Hypothalamus (tissue), 51 donors: ENCODE measurements around the gene GALNT9.
"Not testable (repeated sequence)": the region's sequence is repeated elsewhere in the genome, so short reads cannot be mapped to it uniquely, and the experiment has no call there.

Experiments
- DNase-seq, 51 donors: peaks; one replicate each; lab custom pipeline; 2025; lab: John Stamatoyannopoulos, UW

Gene GALNT9

DNA sequence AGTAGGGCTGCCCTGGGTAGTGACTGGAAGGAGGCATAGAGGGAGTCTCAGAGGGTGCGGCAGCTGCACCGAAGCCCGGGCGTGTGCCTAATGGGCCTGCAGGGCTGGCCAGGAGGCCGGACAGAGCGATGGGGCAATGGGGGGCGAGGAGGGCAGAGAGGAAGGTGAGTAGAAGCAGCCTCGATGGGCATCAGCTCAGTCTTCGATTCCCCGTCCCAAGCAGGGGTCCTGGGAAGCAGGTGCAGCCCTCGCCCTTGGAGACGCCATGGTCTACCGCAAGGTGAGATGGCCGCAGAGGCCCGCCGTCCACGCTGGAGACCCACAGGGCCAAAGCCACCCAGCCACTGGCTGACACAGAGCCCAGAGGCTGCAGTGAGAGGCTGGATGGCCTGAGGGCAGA is 70.8 kb downstream of the GALNT9 start:
- no peak for DNase-seq

DNA sequence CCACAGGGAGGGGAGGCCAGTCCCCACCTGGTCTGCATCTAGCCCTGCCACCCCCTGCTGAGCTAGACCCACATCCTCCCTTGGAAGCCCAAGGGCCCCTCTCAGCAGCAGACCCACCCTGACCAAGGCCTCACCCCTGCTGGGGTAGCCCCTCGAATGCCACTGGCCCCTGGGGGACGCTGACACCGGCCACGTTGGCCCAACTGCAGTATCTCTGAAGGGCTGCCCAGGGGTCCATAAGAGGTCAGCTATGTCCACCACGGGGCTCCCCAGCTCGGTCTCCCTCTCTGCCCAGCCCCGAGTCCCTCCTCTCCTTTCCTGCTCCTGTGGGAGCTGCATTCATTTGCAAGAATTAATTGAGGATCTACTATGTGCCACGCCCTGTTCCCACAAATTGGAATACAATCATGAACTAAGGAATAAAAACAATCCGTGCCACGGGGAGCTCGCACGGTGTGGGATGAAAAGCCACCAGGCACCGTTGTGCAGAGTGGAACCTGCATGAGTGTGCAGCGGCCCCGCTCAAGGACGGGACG is 71.4 kb downstream of the GALNT9 start:
- no peak for DNase-seq

DNA sequence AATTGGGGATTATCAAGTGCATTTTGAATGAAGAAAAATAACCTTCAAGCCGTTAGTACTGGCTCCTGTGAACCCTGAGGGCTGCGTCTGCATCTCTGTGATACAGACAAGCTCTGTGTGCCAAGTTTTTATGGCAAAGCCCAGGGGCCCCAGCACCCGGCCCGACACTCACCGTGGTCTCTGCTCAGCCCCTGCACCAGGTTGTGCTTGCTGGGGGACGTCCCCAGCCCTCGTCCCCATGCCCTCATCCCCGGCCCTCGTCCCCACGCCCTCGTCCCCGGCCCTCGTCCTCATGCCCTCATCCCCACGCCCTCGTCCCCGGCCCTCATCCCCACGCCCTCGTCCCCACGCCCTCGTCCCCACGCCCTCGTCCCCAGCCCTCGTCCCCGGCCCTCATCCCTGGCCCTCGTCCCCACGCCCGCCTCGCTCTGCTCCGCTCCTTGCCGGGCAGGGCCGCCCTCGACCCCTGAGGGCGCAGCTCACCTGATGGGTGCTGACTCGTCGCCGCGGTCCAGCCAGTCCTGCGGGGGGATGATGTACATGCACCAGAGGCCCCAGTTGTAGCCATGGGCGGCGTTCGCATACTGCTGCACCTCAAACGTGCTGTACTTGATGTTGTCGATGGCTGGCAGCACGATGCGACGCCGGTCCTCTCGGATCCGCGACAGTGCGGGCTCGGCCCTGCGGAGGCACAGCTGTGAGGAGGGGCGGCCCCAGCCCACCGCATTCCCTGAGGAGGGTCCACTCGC is 72.0 kb downstream of the GALNT9 start:
- DNase-seq, result no peak

DNA sequence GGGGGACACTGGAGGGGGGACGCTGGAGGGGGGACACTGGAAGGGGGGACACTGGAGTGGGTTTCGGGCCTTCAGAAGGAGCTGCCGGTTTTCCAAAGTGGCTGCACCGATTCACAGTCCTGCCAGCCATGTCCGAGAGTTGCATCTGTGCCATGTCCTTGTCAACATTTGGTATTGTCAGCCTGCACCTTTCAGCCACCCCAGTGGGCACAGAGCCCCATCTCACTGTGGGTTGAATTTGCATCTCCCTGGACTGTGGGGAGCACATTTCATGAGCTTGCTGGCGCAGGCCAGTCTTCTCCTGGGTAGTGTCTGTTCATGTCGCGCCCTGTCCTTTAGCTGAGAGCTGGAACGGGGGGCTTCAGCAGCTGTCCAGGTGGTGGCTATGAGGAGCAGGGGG is 72.7 kb downstream of the GALNT9 start:
- no peak for DNase-seq

DNA sequence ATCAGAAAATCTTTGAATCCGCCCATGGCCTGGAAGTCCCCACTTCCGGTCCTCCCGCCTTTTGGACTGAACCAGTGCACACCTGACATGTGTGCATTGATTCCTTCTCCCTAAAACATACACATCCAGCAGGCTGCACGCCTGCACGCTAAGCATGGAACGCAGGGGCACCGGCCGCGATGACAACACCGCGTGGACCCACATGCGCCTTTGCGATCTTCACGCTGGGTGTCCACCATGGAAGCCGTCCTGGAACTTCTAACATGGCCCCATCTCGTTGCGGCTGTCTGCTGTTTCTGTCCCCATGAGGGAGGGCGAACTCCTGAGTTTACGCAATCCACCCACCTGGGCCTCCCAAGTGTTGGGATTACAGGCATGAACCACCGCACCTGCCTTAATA is 73.7 kb downstream of the GALNT9 start:
- DNase-seq, result no peak

DNA sequence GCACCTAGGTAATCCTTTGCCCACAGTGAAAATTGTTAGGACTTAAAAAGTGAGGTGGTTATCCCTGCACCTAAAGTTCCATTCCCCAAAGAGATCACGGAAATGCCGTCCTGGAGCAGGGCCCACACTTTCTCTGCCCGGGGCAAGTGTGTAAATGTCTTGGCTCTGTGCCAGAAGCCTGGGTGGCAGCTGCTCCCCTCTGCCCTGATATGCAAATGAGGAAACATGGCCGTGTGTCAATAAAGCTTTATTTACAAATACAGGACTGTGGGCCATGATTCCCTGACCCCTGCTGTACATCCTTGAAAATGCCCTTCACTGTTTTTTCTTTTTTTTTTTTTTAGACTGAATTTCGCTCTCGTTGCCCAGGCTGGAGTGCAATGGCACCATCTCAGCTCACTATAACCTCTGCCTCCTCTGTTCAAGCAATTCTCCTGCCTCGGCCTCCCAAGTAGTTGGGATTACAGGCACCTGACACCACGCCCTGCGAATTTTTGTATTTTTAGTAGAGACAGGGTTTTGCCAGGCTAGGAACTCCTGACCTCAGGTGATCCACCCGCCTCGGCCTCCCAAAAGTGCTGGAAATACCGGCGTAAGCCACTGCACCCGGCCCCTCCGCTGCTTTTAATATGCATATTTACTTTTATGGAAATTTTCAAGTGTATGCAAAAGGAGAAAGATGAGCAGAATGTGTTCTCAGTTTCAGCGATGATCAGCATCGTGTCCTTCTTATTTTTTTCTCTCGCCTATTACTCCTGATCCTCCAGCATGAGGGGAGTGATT is 75.5 kb downstream of the GALNT9 start:
- DNase-seq, result no peak

DNA sequence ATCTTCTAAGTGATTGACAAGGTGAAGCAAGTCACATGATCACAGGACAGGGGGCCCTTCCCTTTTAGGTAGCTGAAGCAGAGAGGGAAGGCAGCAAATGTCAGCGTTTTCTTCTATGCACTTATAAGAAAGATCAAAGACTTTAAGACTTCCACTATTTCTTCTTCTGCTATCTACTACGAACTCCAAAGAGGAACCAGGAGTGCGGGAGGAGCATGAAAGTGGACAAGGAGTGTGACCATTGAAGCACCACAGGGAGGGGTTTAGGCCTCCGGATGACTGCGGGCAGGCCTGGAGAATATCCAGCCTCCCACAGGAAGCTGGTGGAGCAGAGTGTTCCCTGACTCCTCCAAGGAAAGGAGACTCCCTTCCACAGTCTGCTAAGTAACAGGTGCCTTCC is 76.4 kb downstream of the GALNT9 start:
- DNase-seq, result not testable (repeated sequence)

DNA sequence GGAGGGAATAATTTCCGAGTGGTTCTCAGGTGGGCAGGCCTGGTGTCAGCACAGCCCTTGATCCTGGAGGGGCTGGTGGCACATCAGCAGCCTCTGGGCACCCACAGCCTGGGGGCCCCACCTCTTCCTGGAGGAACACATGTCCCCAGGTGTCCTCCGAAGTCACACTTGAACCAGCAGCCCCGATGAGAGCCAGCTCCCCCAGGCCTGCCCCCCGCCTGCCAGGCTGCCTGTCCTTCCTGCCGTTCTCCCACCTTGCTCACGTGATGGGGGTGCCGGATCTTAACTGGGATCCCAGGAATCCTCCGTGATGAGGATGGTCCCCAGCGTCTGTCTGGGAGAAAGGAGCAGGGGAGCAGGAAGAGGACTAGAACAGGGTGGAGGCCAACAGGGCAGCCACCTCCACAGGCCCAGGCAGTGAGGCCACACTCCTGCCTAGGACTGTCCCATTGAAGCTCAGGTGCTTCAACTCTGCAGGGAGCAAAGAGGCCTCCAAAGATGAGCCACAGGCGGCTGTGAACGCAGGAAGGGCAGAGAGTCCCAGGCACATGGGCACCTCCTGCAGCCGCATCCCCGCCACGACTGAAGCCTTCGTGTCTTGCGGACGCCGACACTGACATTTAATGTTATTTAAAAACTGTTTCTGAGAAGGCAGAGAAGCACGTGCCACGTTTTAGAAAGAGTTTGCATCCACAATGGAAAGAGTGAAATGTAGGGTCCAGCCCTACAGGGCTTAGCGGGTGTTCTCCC is 77.5 kb downstream of the GALNT9 start:
- DNase-seq, result no peak

DNA sequence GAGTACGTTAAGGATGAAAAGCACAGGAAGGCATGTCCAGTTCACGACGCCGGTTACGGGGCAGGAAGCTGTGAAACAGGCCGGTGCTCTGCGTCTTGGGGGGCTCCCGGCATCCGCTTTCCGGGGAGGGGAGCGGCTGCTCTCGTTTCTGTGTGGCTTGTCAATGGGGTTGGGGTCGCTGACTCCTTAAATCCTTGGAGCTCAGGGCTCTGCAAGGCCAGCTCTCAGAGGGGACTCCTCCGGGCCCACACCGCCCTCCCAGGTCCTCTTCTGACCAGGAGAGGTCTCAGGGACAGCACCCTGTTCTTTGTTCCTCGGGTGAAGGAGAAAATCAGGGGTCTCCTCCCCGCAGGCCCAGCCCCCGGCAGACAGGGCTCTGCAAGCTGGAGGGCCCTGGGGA is 78.1 kb downstream of the GALNT9 start:
- DNase-seq, result no peak

DNA sequence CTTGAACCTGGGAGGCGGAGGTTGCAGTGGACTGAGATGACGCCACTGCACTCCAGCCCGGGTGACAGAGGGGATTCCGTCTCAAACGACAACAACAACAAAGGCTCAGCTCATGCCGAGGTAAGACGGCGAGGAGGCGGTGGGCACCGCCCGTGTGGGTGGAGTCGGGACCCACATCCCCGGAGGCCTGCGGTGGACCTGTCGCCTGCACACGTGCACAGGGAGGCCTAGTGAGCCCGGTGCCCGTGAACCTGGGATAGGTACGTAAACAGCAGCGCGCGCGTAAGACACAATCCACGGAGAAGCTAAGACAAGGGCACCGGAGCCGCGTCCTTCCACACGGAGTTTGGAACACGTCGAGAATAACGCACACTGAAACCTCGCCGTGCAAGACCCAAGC is 78.7 kb downstream of the GALNT9 start:
- DNase-seq, result no peak

DNA sequence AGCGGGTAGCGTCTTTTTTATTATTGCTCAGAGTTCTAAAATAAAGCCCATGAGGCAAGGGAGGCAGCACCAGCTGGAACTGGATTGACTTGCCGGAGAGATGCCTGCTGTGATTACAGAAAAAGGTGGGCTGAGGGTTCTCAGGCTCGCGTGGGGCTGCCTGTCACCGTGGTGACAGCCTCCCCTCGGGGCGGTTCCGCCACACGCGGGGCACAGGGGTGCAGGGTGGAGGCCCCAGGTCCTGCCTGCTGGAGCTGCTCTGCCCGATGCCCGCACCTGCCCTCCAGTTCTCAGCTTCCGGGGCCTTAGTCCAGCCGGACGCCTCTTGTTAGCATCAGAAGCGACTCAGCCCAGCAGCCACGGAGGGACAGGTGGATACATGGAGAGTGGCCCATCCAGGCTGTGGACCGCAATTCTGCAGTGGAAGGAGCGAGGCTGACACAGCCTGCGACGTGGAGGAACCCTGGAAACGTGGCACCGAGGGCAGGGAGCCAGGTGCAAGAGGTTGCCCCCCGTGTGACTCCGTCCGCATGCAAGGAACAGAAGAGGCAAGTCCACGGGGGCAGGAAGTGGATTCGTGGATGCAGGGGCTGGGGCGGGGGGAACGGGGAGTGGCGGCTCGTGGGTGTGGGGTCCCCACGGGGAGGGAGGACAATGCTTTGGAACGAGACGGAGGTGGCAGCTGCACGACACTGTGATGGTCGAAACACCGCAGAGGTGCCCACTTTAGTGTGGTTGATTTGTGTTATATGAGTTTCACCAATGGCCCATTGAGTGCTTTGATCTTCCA is 79.5 kb downstream of the GALNT9 start:
- DNase-seq, result peak in 1 of 51 donors; percentile 14

DNA sequence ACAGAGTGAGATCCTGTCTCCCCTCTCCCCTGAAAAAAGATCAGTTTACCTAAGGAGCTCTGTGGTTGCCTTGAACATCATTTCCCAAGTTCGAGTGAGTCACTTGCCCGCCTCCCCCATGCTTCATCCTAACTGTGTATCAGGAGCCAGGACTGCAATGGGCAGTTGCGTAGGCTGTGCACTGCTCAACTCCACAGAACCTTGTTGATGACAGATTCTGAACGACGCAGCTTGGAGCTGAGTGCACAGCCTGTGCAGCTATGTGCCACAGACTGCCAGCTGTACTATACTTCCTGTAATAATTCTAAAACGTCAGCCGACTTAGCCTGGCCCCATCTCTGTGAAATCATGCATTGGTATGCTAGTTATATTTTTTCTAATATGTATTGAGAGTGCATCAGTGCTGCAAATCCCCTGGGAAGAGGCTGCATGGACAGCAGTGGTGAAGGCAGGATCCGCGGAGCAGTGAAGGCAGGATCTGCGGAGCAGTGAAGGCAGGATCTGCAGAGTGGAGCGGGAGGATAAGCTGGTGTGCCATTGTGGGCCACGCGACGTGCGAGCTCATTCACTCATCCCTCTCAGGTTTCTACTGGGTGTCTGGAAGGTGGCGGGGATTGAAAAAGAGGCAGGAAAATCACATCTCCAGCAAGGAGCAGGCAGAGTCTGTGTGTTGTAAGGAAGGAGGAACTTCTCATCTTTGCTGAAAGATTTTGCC is 80.8 kb downstream of the GALNT9 start:
- DNase-seq, result peak in 1 of 51 donors; percentile 46

DNA sequence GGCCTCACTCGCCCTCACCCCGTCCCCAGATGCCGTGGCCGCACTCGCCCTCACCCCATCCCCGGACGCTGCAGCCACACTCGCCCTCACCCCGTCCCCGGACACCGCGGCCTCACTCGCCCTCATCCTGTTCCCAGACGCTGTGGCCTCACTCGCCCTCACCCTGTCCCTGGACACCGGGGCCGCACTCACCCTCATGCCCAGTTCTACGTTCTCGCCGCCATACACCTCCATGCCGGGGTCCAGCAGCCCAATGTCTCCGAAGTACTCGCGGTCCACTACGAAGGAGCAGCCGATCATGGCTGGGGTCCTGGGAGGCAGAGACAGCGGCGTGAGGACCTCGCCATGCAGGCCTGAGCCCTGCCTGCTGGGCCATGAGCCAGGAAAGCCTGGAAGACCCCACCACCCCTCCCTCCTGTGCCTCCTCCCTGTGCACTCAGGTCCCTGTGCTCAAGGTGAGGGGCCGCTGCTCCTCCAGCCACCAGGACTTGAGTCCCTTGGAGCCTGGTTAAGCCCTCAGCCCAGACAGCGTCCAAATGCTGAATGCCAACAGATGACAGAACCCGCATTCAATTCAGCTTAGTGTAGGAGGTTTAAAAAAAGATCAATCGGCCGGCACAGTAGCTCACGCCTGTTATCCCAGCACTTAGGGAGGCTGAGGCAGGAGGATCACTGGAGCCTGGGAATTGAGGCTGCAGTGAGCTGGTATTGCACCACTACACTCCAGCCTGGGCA is 81.5 kb downstream of the GALNT9 start:
- DNase-seq, result peak in 1 of 51 donors; percentile 46

DNA sequence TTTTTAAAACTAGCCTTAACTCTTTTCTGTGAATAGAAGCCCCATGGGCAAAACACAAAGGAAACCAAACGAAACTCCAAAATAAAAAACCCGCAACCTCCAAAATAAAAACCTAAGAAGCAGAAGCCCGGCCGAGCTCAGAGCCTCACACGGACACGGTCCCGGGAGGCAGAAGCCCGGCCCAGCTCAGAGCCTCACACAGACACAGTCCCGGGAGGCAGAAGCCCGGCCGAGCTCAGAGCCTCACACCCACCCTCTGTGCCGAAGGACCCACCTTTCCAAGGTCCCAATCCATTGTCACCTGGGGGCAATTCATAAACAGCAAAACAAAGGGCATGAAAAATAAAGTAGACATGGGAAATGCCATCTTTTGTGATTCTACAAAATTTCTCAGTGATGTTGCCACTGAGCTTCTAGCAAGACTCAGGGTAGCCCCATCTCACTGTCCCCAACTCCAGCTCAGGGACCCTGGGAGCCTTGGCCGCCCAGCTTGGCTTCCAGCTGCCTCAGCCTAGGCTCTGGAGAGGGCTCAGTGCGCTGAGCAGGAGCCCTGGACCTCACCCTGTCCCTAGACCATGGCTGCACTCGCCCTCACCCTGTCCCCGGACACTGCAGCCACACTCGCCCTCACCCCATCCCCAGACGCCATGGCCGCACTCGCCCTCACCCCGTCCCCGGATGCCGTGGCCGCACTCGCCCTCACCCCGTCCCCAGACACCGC is 82.2 kb downstream of the GALNT9 start:
- no peak for DNase-seq

DNA sequence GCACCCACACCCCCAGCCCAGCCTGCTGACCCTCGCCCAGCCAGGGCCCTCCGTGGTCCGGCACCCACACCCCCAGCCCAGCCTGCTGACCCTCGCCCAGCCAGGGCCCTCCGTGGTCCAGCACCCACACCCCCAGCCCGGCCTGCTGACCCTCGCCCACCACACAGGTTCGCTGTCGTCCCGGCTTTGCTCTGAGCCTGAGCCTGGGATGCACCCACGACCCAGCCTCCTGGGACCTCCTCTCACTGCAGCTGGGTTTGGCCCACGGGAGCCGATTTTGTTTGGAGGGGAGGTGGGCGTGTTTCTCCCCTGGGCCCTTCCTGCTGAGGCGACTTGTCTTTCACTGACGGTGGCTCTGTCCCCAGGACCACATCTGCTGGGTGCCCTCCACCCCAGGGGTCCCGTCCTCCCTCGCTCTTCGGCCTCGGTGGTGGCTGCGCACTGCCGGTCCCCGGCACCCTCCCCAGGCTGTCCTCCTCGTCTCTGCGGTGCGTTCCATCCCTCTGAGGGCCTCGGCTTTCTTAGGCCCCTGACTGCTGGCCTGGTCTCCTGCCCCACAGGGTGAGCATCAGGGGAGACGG is 83.8 kb downstream of the GALNT9 start:
- DNase-seq, result no peak

DNA sequence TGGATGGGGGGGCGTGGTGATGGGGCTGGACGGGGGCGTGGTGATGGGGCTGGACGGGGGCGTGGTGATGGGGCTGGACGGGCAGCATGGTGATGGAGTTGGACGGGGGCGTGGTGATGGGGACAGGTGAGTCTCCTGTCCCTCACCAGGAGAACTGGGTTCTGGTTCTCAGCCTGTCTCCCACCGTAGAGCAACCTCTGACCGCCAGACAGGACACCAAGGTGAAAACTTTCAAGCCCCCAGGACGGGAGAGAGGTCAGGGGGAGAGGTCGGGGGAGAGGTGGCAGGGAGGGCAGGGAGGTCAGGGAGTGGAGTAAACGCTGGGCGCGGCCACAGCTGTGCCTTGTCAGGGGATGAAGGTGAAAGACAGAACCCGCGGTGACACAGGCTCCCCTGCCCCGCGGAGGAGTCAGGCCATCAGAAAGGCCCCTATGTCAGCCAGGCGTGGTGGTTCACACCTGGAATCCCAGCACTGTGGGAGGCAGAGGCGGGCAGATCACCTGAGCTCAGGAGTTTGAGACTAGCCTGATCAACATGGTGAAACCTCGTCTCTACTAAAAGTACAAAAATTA is 84.6 kb downstream of the GALNT9 start:
- no peak for DNase-seq

DNA sequence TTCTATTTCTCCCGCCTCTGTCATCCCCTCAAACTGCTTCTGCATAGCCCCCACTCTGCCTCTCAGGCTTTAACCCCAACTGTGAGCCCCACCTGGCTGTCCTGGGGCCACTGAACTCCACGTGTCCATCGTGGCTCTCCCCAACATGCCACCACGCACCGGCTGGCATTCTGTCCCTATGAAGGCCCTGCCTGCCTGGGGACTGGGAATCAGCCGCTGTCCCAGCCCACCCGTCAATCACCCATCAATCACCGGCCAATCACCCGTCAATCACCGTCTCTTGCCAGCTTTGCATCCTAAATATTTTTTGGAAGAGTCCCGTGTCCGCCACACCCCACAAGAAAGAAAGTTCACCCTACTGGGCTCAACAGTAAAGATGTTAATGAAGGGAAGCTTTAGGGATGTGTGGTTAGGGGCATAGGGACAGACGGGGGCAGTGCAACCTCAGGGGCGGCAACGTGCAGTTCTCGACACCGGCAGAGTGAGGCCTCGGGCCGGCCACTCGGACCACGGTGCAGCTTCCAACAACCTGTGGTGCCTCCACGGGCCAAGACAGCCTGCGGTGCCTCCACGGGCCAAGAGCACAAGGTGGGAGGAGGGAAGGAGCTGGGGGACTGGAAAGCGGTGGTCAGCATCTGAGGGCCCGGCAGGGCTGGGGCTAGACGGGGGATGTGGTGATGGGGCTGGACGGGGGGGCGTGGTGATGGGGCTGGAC is 85.6 kb downstream of the GALNT9 start:
- no peak for DNase-seq
